Sigmoid colon (tissue), 4 donors: ENCODE data around the gene PDE4D.

ENCODE experiments used
- POLR2A ChIP-seq, 2 donors: fragments of 450-650 bp; IDR thresholded peaks; one replicate each; pipeline ENCODE4 v1.6.1; 2016; ENCODE audit warnings: antibody characterized with exemption in 2 of 2, mild to moderate bottlenecking in 2 of 2, moderate library complexity in 2 of 2
- POLR2AphosphoS5 ChIP-seq, 4 donors: sonication (generic); formaldehyde crosslinking; IDR thresholded peaks; one replicate each; pipeline ENCODE4 v1.6.1; 2017; ENCODE audit warnings: antibody characterized with exemption in 4 of 4
- TF ChIP-seq, protein P1 (sequence below), 4 experiments: fragments of 450-650 bp in 3 of 4; fragments of 200-600 bp in 1 of 4; IDR thresholded peaks; one replicate each; pipeline ENCODE4 v1.5.1; 2016 to 2019; ENCODE audit warnings: antibody characterized with exemption in 4 of 4, mild to moderate bottlenecking in 3 of 4, moderate library complexity in 2 of 4

- TF ChIP-seq, protein P1, sequence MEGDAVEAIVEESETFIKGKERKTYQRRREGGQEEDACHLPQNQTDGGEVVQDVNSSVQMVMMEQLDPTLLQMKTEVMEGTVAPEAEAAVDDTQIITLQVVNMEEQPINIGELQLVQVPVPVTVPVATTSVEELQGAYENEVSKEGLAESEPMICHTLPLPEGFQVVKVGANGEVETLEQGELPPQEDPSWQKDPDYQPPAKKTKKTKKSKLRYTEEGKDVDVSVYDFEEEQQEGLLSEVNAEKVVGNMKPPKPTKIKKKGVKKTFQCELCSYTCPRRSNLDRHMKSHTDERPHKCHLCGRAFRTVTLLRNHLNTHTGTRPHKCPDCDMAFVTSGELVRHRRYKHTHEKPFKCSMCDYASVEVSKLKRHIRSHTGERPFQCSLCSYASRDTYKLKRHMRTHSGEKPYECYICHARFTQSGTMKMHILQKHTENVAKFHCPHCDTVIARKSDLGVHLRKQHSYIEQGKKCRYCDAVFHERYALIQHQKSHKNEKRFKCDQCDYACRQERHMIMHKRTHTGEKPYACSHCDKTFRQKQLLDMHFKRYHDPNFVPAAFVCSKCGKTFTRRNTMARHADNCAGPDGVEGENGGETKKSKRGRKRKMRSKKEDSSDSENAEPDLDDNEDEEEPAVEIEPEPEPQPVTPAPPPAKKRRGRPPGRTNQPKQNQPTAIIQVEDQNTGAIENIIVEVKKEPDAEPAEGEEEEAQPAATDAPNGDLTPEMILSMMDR (IDR thresholded peaks at IDR 0.05) = no peak
- TF ChIP-seq POLR2A (IDR thresholded peaks at IDR 0.05) (no peak), POLR2AphosphoS5 (IDR thresholded peaks at IDR 0.05) (no peak)
Observed at GRCh38 chr5:59569608-59570334, 323.8 kb downstream of the PDE4D start.
